Nephron progenitor cell (in vitro differentiated cells): ENCODE results near the gene NUFIP1.
"Not testable (repeated sequence)": the region's sequence is repeated elsewhere in the genome, so short reads cannot be mapped to it uniquely, and the experiment has no call there.

Source experiments
- DNase-seq: peaks from one replicate; pipeline ENCODE4 v3.0.0; 2021
- H3K27ac Mint-ChIP-seq: 2 replicates; pipeline ENCODE4 v1.8.0; 2021; ENCODE audit warnings: mild to moderate bottlenecking, moderate library complexity, mixed read lengths
- H3K27me3 Mint-ChIP-seq: 2 replicates; pipeline ENCODE4 v1.8.0; 2021; ENCODE audit warnings: mild to moderate bottlenecking, low read depth, mixed read lengths; ENCODE audit not compliant: poor library complexity
- H3K36me3 Mint-ChIP-seq: 2 replicates; pipeline ENCODE4 v1.8.0; 2021; ENCODE audit warnings: low read depth, mixed read lengths
- H3K4me1 Mint-ChIP-seq: 2 replicates; pipeline ENCODE4 v1.8.0; 2021; ENCODE audit warnings: mixed read lengths
- H3K4me3 Mint-ChIP-seq: 2 replicates; pipeline ENCODE4 v1.8.0; 2021; ENCODE audit warnings: mild to moderate bottlenecking, moderate library complexity, mixed read lengths
- H3K9me3 Mint-ChIP-seq: 2 replicates; pipeline ENCODE4 v1.8.0; 2021; ENCODE audit warnings: mild to moderate bottlenecking, moderate library complexity, mixed read lengths
- TF ChIP-seq, protein P1 (sequence below): fragments of 200-600 bp; sonication (generic); IDR thresholded peaks from 2 replicates; pipeline ENCODE4 v1.5.0; 2021; ENCODE audit warnings: antibody characterized with exemption

Gene NUFIP1

GRCh38 chr13:44903574-44903985, 85.7 kb downstream of the NUFIP1 start:
- H3K36me3 Mint-ChIP-seq: no peaks in the 10 kb centered on the region
- no peak for DNase-seq
- H3K4me1 Mint-ChIP-seq: peaks cover 35% of the 10 kb centered on the region
- no peak overlapping the region for H3K4me3 Mint-ChIP-seq
- peaks cover 23% of the 10 kb centered on the region for H3K27me3 Mint-ChIP-seq
- TF ChIP-seq, protein P1, sequence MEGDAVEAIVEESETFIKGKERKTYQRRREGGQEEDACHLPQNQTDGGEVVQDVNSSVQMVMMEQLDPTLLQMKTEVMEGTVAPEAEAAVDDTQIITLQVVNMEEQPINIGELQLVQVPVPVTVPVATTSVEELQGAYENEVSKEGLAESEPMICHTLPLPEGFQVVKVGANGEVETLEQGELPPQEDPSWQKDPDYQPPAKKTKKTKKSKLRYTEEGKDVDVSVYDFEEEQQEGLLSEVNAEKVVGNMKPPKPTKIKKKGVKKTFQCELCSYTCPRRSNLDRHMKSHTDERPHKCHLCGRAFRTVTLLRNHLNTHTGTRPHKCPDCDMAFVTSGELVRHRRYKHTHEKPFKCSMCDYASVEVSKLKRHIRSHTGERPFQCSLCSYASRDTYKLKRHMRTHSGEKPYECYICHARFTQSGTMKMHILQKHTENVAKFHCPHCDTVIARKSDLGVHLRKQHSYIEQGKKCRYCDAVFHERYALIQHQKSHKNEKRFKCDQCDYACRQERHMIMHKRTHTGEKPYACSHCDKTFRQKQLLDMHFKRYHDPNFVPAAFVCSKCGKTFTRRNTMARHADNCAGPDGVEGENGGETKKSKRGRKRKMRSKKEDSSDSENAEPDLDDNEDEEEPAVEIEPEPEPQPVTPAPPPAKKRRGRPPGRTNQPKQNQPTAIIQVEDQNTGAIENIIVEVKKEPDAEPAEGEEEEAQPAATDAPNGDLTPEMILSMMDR: no peak
- H3K9me3 Mint-ChIP-seq: no peaks in the 10 kb centered on the region
- H3K27ac Mint-ChIP-seq: no peak overlapping the region

DNA sequence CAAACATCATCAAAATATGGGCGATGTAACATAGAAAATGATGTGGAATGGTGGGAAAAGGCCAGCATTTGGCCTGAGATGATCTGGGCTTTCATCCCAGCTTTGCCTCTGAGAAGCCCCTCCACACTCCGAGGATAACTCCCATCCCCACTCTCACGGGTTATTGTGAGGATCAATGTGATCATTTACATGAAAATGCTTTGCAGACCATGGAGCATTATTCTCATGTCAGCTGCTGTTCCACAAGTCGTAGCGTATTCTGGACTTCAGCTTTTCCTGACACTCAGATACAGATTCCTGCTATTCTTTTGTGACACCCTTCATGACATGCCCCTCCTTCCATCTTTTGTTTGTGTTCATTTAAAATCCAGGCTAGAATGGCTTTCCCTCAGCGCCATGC, 86.5 kb downstream of the NUFIP1 start:
- no peak overlapping the region for H3K27ac Mint-ChIP-seq
- TF ChIP-seq, protein P1: no peak

DNA sequence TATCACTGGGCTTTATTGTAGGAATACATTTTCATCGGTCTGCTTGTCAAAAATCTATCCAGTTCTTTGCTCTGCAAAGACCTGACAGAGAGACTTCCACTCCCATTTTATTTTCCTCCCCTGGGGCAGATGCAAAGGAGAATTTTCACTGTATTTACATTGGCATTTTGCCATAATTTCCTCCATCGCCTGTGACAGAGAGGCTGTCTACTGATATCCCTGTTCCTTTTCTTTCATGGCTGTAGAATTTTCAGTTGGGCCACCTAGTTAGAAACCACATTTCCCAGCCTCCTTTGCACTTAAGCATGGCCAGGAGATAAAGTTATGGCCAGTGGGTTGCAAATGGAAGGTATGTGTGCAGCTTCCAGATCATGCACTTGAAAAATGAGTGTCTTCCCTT, 89.3 kb downstream of the NUFIP1 start:
- Mint-ChIP-seq H3K4me1 (peaks cover 14% of the 10 kb centered on the region), H3K4me3 (no peak overlapping the region), H3K9me3 (no peaks in the 10 kb centered on the region), H3K27ac (no peak overlapping the region), H3K27me3 (peaks cover 16% of the 10 kb centered on the region), H3K36me3 (no peaks in the 10 kb centered on the region)
- TF ChIP-seq, protein P1: no peak
- no peak for DNase-seq

More for the DNA sequence above, 86.5 kb downstream of the NUFIP1 start:
- Mint-ChIP-seq H3K4me3 (no peak overlapping the region), H3K36me3 (no peaks in the 10 kb centered on the region), H3K27me3 (peaks cover 24% of the 10 kb centered on the region), H3K4me1 (peaks cover 35% of the 10 kb centered on the region), H3K9me3 (no peaks in the 10 kb centered on the region)
- no peak for DNase-seq

DNA sequence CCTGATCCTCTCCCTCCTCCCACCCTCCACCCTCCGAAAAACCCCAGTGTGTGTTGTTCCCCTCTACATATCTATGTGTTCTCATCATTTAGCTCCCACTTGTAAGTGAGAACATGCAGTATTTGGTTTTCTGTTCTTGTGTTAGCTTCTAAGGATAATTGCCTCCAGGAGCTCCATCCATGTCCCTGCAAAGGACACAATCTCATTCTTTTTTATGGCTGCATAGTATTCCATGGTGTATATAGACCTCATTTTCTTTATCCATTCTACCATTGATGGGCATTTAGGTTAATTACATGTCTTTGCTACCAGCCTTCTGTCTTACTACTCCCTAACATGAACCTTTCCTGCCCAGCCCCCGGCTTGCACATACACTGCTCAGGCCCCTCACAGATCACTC, 91.0 kb downstream of the NUFIP1 start:
- H3K9me3 Mint-ChIP-seq, H3K27ac Mint-ChIP-seq: not testable (repeated sequence)

DNA sequence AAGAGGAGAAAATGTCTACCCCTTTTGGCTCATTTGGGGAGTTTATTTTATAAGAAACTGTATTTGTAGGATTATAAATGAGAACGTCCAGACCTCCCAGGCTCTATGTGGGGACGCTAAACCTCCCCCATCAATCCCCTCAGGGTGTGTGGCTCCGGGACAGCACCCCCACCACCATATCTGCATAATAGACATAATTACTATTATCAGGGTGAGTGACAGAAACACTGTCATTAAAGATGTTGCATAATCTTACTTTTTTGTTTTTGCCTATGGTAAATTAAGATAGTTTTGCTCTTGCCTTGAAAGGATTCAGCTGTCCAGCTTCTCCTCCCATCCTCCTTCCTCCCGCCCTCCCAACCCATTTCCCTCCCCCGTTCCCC, 93.3 kb downstream of the NUFIP1 start:
- Mint-ChIP-seq H3K36me3 (no peaks in the 10 kb centered on the region), H3K27ac (no peak overlapping the region), H3K9me3 (no peaks in the 10 kb centered on the region), H3K4me3 (no peak overlapping the region), H3K27me3 (peaks cover 10% of the 10 kb centered on the region), H3K4me1 (peaks cover 19% of the 10 kb centered on the region)
- TF ChIP-seq, protein P1: no peak
- DNase-seq: no peak

More for the DNA sequence above, 91.0 kb downstream of the NUFIP1 start:
- H3K4me3 Mint-ChIP-seq, DNase-seq, H3K36me3 Mint-ChIP-seq, H3K27me3 Mint-ChIP-seq: not testable (repeated sequence)
- H3K4me1 Mint-ChIP-seq: peaks cover 14% of the 10 kb centered on the region

- no peak overlapping the region for H3K27ac Mint-ChIP-seq
Measured at GRCh38 chr13:44895264-44895952, 93.9 kb downstream of the NUFIP1 start.

More at GRCh38 chr13:44895264-44895952, 93.9 kb downstream of the NUFIP1 start:
- TF ChIP-seq, protein P1: no peak
- DNase-seq: no peak
- no peaks in the 10 kb centered on the region for H3K36me3 Mint-ChIP-seq
- H3K4me1 Mint-ChIP-seq: peaks cover 19% of the 10 kb centered on the region
- H3K9me3 Mint-ChIP-seq: no peaks in the 10 kb centered on the region
- no peak overlapping the region for H3K4me3 Mint-ChIP-seq
- peaks cover 10% of the 10 kb centered on the region for H3K27me3 Mint-ChIP-seq
